Nephron (organoid): ENCODE data around the gene DCHS1.

Experiments used
- H3K27ac Mint-ChIP-seq, 3 experiments: 2 replicates each; pipeline ENCODE4 v1.8.0; 2020; ENCODE audit warnings: mixed read lengths in 3 of 3, mild to moderate bottlenecking in 2 of 3, moderate library complexity in 1 of 3
- H3K27me3 Mint-ChIP-seq: 2 replicates; pipeline ENCODE4 v1.8.0; 2021; ENCODE audit warnings: low read depth, mild to moderate bottlenecking, moderate library complexity, mixed read lengths
- H3K36me3 Mint-ChIP-seq: 2 replicates; pipeline ENCODE4 v1.8.0; 2020; ENCODE audit warnings: low read depth, mixed read lengths
- H3K4me1 Mint-ChIP-seq: 2 replicates; pipeline ENCODE4 v1.8.0; 2020; ENCODE audit warnings: mixed read lengths
- H3K4me3 Mint-ChIP-seq, 3 experiments: 2 replicates each; pipeline ENCODE4 v1.8.0; 2020; ENCODE audit warnings: mild to moderate bottlenecking in 3 of 3, mixed read lengths in 3 of 3, moderate library complexity in 2 of 3
- H3K9me3 Mint-ChIP-seq: 2 replicates; pipeline ENCODE4 v1.8.0; 2020; ENCODE audit warnings: mixed read lengths
- TF ChIP-seq, protein P1 (sequence below), 3 experiments: fragments of 200-600 bp; sonication (generic); IDR thresholded peaks; one replicate each; pipeline ENCODE4 v1.5.0; 2021; ENCODE audit warnings: antibody characterized with exemption in 3 of 3; ENCODE audit not compliant: unreplicated experiment in 3 of 3

DCHS1 gene

GRCh38 chr11:6616596-6617250 lies 38.9 kb downstream of the DCHS1 start:
- TF ChIP-seq, protein P1, sequence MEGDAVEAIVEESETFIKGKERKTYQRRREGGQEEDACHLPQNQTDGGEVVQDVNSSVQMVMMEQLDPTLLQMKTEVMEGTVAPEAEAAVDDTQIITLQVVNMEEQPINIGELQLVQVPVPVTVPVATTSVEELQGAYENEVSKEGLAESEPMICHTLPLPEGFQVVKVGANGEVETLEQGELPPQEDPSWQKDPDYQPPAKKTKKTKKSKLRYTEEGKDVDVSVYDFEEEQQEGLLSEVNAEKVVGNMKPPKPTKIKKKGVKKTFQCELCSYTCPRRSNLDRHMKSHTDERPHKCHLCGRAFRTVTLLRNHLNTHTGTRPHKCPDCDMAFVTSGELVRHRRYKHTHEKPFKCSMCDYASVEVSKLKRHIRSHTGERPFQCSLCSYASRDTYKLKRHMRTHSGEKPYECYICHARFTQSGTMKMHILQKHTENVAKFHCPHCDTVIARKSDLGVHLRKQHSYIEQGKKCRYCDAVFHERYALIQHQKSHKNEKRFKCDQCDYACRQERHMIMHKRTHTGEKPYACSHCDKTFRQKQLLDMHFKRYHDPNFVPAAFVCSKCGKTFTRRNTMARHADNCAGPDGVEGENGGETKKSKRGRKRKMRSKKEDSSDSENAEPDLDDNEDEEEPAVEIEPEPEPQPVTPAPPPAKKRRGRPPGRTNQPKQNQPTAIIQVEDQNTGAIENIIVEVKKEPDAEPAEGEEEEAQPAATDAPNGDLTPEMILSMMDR (IDR thresholded peaks at IDR 0.05; ENCODE audit: unreplicated experiment in 3 of 3) = no peak
- H3K4me1 Mint-ChIP-seq = no peaks in the 10 kb centered on the region
- H3K27ac Mint-ChIP-seq = no peak overlapping the region
- peaks cover 10% of the 10 kb centered on the region for H3K36me3 Mint-ChIP-seq
- no peaks in the 10 kb centered on the region for H3K27me3 Mint-ChIP-seq
- no peaks in the 10 kb centered on the region for H3K9me3 Mint-ChIP-seq
- peak overlapping the region; percentile 32 to 48 (median 45) for H3K4me3 Mint-ChIP-seq

DNA sequence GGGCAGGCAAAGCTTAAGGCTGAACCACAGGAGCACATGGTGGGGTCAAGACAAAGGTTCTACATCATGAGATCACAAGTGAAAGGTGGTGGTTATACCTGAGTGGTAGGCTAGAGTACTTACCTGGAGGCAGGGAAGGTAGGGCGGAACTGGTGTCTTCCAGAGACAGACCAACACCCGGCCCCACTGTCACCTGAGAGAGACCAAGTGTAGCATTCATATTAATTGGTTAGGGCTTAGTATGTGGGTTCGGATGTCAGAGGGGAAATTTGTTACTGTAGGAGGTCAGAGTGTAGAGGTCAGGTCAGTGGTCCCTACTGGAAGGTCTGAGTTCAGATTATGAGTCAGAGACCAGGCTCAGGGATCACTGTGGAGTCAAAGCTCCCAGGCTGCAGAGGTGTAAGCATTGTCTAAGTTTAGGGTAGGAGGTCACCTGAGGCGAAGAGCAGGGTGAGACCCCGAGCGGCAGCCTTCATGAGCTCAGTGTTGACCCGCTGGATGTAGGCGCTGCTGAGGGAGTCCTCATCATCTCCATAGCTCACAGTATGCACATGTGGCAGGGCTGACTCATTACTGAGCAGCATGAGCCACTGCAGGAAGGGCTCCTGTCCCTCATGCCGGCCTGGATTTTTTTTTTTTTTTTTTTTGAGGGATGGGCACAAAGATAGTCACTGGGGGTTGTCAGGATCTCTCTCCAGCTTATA lies 39.6 kb downstream of the DCHS1 start:
- Mint-ChIP-seq H3K27me3 (no peaks in the 10 kb centered on the region), H3K9me3 (no peaks in the 10 kb centered on the region), H3K27ac (no peak overlapping the region), H3K4me3 (peak overlapping the region; percentile 4 to 56 (median 9)), H3K36me3 (peaks cover 10% of the 10 kb centered on the region), H3K4me1 (no peaks in the 10 kb centered on the region)
- TF ChIP-seq, protein P1 (IDR thresholded peaks at IDR 0.05; ENCODE audit: unreplicated experiment in 3 of 3) = no peak

DNA sequence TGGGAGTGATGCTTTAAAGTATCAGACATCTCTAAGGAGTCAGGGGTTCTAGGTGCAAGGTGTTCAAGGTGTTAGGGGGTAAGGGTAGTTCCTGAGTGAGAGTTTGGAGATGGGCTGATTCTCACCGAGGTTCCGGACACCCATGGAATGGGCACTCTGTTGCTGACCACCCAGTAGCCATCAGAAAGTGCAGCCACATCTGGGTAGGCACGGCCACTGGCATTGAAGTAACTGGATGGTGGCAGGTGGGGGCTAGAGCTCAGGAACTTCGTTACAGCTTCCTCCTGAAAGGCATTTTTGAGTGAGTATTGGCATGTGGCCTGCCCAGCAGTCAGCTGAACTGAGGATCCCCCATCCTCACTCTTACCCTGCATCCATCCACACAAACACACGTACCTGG lies 40.6 kb downstream of the DCHS1 start:
- H3K4me1 Mint-ChIP-seq = no peaks in the 10 kb centered on the region
- H3K36me3 Mint-ChIP-seq = peaks cover 17% of the 10 kb centered on the region
- H3K27me3 Mint-ChIP-seq = no peaks in the 10 kb centered on the region
- no peaks in the 10 kb centered on the region for H3K9me3 Mint-ChIP-seq
- no peak overlapping the region for H3K27ac Mint-ChIP-seq
- H3K4me3 Mint-ChIP-seq = no peak overlapping the region
- TF ChIP-seq, protein P1 (IDR thresholded peaks at IDR 0.05; ENCODE audit: unreplicated experiment in 3 of 3) = no peak

DNA sequence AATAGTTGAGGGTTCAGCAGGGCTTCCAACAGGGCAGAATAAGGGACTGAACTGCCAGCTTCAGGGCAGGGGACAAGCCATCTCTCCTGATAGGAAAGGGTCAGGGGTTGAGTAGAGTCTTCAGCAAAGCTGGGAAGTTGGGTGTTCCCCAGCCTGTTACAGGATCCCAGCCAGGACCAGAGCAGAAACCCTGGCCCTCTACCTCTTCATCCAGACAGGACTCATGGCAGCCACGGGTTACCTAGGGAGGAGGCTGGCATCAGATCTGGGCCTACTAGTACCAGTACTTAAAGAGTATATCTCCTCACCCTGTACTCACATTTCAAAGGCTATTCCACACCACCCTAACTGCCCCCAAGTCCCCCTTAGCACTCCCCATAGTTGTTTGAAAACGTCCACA lies 41.2 kb downstream of the DCHS1 start:
- no peaks in the 10 kb centered on the region for H3K27me3 Mint-ChIP-seq
- no peaks in the 10 kb centered on the region for H3K9me3 Mint-ChIP-seq
- no peak overlapping the region for H3K27ac Mint-ChIP-seq
- TF ChIP-seq, protein P1 (IDR thresholded peaks at IDR 0.05; ENCODE audit: unreplicated experiment in 3 of 3) = no peak
- H3K4me1 Mint-ChIP-seq = no peaks in the 10 kb centered on the region
- H3K36me3 Mint-ChIP-seq = peaks cover 23% of the 10 kb centered on the region
- peak overlapping the region in 1 of 3 experiments; percentile 7 for H3K4me3 Mint-ChIP-seq

GRCh38 chr11:6613496-6613895 lies 42.1 kb downstream of the DCHS1 start:
- H3K27ac Mint-ChIP-seq = no peak overlapping the region
- peaks cover 32% of the 10 kb centered on the region for H3K36me3 Mint-ChIP-seq
- H3K27me3 Mint-ChIP-seq = no peaks in the 10 kb centered on the region
- H3K4me1 Mint-ChIP-seq = no peaks in the 10 kb centered on the region
- H3K4me3 Mint-ChIP-seq = no peak overlapping the region
- H3K9me3 Mint-ChIP-seq = no peaks in the 10 kb centered on the region
- TF ChIP-seq, protein P1 (IDR thresholded peaks at IDR 0.05; ENCODE audit: unreplicated experiment in 3 of 3) = no peak
